Skeletal muscle tissue (tissue), 4 donors: ENCODE data around the gene TTLL13. TPM values are rescaled to one million over a fixed set of nuclear protein-coding genes. Genes with fewer than 3 reads are reported as not detected.

Source experiments
- H3K27ac ChIP-seq: one replicate; pipeline ENCODE4 v1.7.0; 2013; ENCODE audit warnings: mild to moderate bottlenecking, low read depth, low read length, inconsistent platforms
- H3K27me3 ChIP-seq, 3 donors: one replicate each; pipeline ENCODE4 v1.7.0; 2013; ENCODE audit warnings: low read length in 3 of 3; ENCODE audit not compliant: control insufficient read depth in 3 of 3, insufficient read depth in 3 of 3
- H3K36me3 ChIP-seq, 3 donors: one replicate each; pipeline ENCODE4 v1.7.0; 2013; ENCODE audit warnings: low read length in 3 of 3; ENCODE audit not compliant: control insufficient read depth in 3 of 3, insufficient read depth in 3 of 3
- H3K4me1 ChIP-seq, 3 donors: one replicate each; pipeline ENCODE4 v1.7.0; 2013; ENCODE audit warnings: low read length in 3 of 3, mild to moderate bottlenecking in 3 of 3; ENCODE audit not compliant: control insufficient read depth in 3 of 3, insufficient read depth in 3 of 3
- H3K4me3 ChIP-seq, 3 donors: one replicate each; pipeline ENCODE4 v1.7.0; 2013; ENCODE audit warnings: low read length in 3 of 3
- H3K9ac ChIP-seq, 3 donors: one replicate each; pipeline ENCODE4 v1.7.0; 2013; ENCODE audit warnings: low read length in 3 of 3, mild to moderate bottlenecking in 3 of 3, moderate library complexity in 2 of 3, low read depth in 1 of 3
- H3K9me3 ChIP-seq, 3 donors: one replicate each; pipeline ENCODE4 v1.7.0; 2013; ENCODE audit warnings: low read length in 3 of 3; ENCODE audit not compliant: control insufficient read depth in 3 of 3
- total RNA-seq: library from RNA; depleted of rRNA; stranded (reverse); fragments of >200 nt; gene quantifications from one replicate; pipeline ENCODE4 v1.2.3, GENCODE V29; 2014
- donor health status: Osteomylitis.

TTLL13 gene
- total RNA-seq, 1 donor from 2014 or later, result not detected

DNA sequence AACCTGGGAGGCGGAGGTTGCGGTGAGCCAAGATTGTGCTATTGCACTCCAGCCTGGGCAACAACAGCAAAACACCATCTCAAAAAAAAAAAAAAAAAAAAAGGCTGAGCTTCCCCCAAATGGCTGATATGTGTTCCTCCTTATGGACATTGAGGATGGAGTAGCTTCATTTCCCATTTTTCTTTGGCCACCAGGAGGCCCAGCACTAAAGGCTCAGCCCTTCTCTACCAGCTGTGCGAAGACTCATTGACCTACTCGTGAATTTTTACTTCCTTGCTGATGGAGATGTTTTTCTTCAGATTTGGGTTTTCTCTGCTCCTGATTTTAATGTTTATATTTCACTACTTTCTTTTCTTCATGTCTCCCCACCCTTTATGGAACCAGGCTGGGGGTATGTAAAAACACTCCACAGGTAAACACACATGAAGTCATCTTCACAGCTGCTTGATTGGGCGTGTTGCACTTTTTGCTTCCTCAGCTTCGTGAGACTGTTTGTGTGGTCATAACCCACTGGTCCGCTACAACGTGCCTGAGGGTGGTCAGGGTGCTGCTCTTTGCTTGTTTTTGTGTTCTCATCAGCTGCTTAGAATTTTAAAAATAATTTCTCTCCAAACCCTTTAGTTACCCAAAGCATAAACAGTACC is 34.7 kb upstream of the TTLL13 start:
- Histone ChIP-seq H3K9ac (no peak overlapping the region), H3K36me3 (peaks cover 4 to 8% (median 5%) of the 10 kb centered on the region in 3 donors), H3K4me1 (peaks cover 0 to 14% (median 8%) of the 10 kb centered on the region in 3 donors), H3K27me3 (no peaks in the 10 kb centered on the region), H3K9me3 (no peaks in the 10 kb centered on the region), H3K27ac (no peak overlapping the region), H3K4me3 (no peak overlapping the region)

DNA sequence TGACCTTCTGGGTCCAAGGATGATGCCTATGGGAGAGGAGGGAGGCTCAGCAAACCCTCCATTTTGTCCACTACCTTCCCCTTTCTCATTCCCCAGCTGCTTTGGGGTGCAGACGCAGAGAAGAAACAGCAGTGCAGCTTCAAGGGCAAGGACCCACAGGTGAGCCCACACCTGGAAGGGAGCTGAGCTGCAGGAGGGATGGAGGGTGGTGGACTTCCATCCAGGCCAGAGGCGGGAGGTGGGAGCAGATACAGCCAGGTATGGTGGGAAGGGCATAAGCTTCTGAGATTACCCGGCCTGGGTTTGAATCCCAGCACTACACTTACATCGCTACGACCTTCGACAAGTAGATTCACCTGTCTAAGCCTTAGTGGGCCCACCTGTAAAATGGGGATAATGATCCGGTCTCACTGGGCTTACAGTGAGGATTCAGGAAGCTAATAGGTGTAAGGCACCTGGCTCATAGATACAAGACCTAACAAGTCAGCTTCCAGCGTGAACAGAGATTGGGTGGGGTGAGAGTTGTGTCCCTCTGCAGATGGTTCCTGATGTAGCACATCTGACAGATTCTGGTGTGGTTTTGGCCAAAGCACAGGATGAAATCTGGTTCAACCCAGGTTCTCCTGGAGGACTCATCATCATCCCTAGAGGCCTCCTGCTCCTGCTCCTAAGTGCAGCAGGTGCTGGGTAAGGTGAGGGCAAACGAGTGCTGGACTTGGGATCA is 31.5 kb upstream of the TTLL13 start:
- Histone ChIP-seq H3K4me1 (peaks cover 9 to 10% (median 10%) of the 10 kb centered on the region in 3 donors), H3K36me3 (peaks cover 4 to 7% (median 6%) of the 10 kb centered on the region in 3 donors), H3K9me3 (no peaks in the 10 kb centered on the region), H3K9ac (peak overlapping the region in 1 of 3 donors; percentile 3), H3K4me3 (no peak overlapping the region), H3K27ac (no peak overlapping the region), H3K27me3 (no peaks in the 10 kb centered on the region)

- H3K36me3 ChIP-seq, result peaks cover 15 to 22% (median 16%) of the 10 kb centered on the region in 3 donors
- no peaks in the 10 kb centered on the region for H3K27me3 ChIP-seq
- H3K9me3 ChIP-seq, result no peaks in the 10 kb centered on the region
- no peak overlapping the region for H3K4me3 ChIP-seq
- no peak overlapping the region for H3K27ac ChIP-seq
- peaks cover 9 to 10% (median 10%) of the 10 kb centered on the region in 3 donors for H3K4me1 ChIP-seq
- H3K9ac ChIP-seq, result no peak overlapping the region
Observed at GRCh38 chr15:90219421-90220141, 29.8 kb upstream of the TTLL13 start.

- H3K9ac ChIP-seq, result peak overlapping the region; percentile 0 to 64 (median 43)
Observed at GRCh38 chr15:90221246-90221900, 28.0 kb upstream of the TTLL13 start.

DNA sequence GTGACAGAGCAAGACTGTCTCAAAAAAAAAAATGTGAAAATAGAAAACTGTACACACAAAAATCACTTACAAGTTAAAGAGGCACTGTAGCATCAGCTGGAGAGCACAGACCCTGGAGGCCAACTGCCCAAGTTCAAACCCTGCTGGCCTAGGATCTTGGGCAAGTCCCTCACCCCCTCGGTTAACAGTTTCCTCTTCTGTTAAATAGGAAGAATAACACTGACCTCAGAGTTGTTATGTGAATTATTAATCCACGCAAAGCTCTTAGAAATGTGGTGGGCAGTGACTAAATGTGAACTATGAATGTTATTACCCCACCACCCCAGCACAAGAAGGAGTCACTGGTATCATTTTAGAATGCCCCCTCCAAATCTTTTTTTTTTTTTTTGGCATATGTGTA is 26.8 kb upstream of the TTLL13 start:
- no peaks in the 10 kb centered on the region for H3K27me3 ChIP-seq
- H3K36me3 ChIP-seq, result peaks cover 26 to 39% (median 34%) of the 10 kb centered on the region in 3 donors
- no peaks in the 10 kb centered on the region for H3K9me3 ChIP-seq
- H3K27ac ChIP-seq, result no peak overlapping the region
- H3K4me1 ChIP-seq, result peaks cover 9 to 10% (median 10%) of the 10 kb centered on the region in 3 donors
- H3K9ac ChIP-seq, result no peak overlapping the region
- H3K4me3 ChIP-seq, result no peak overlapping the region

More at GRCh38 chr15:90221246-90221900, 28.0 kb upstream of the TTLL13 start:
- H3K27me3 ChIP-seq, result no peaks in the 10 kb centered on the region
- peaks cover 9 to 10% (median 10%) of the 10 kb centered on the region in 3 donors for H3K4me1 ChIP-seq
- H3K9me3 ChIP-seq, result no peaks in the 10 kb centered on the region
- H3K27ac ChIP-seq, result no peak overlapping the region
- H3K4me3 ChIP-seq, result peak overlapping the region in 1 of 3 donors; percentile 41
- peaks cover 27 to 35% (median 31%) of the 10 kb centered on the region in 3 donors for H3K36me3 ChIP-seq

- Histone ChIP-seq H3K4me3 (no peak overlapping the region), H3K9ac (no peak overlapping the region), H3K27ac (no peak overlapping the region)
Observed at GRCh38 chr15:90223441-90224165, 25.8 kb upstream of the TTLL13 start.

GRCh38 chr15:90225047-90225446 is 24.3 kb upstream of the TTLL13 start:
- no peak overlapping the region for H3K27ac ChIP-seq
- H3K36me3 ChIP-seq, result peaks cover 41 to 60% (median 52%) of the 10 kb centered on the region in 3 donors
- H3K9ac ChIP-seq, result no peak overlapping the region
- no peak overlapping the region for H3K4me3 ChIP-seq
- H3K9me3 ChIP-seq, result no peaks in the 10 kb centered on the region
- H3K27me3 ChIP-seq, result no peaks in the 10 kb centered on the region
- peaks cover 14 to 17% (median 14%) of the 10 kb centered on the region in 3 donors for H3K4me1 ChIP-seq

More at GRCh38 chr15:90223441-90224165, 25.8 kb upstream of the TTLL13 start:
- H3K9me3 ChIP-seq, result no peaks in the 10 kb centered on the region
- H3K4me1 ChIP-seq, result peaks cover 9 to 10% (median 10%) of the 10 kb centered on the region in 3 donors
- no peaks in the 10 kb centered on the region for H3K27me3 ChIP-seq
- H3K36me3 ChIP-seq, result peaks cover 30 to 46% (median 41%) of the 10 kb centered on the region in 3 donors

DNA sequence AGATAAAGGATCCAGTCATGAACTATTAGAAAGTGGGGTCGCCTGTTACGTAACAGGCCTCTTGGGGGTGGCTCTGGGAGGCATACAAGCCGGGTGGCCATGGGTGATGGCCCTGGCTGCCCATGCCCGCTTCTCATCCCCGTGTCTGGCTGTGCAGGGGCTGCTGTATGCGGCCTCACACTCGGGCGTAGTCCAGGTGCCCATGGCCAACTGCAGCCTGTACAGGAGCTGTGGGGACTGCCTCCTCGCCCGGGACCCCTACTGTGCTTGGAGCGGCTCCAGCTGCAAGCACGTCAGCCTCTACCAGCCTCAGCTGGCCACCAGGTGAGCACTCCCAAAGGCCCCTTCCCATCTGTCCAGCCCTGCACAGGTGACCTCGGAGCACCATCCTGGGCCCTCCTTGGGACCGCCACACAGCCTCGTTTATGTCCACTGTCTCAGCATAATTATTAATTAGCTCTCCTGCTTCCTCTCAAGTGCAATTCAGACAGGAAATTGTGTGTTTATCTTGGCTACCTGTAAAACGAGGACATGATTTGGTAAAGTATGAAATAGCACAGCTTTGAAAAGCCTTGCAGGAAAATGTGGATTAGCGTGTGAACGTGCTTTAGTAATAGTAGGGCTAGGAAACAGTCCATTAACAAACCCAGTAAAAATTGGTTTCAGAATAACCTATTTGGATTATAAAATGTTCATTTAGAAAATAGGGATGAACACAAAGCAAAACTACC is 23.7 kb upstream of the TTLL13 start:
- Histone ChIP-seq H3K36me3 (peaks cover 45 to 60% (median 57%) of the 10 kb centered on the region in 3 donors), H3K4me3 (no peak overlapping the region), H3K9ac (no peak overlapping the region), H3K9me3 (no peaks in the 10 kb centered on the region), H3K4me1 (peaks cover 19 to 22% (median 20%) of the 10 kb centered on the region in 3 donors), H3K27me3 (no peaks in the 10 kb centered on the region), H3K27ac (no peak overlapping the region)
